Measurements from ENCODE around the gene SLC37A1. TPM values are rescaled to one million over a fixed set of nuclear protein-coding genes. Genes with fewer than 3 reads are reported as not detected.

Gene SLC37A1
- total and polyA plus RNA-seq, 9 of the 15 experiments (the other 6 are each of a cell fraction or from before 2014, with no cell fraction given) = 0.06 to 3.4 (median 0.40) TPM

GRCh38 chr21:42619166-42619565, 105.5 kb downstream of the SLC37A1 start (continued):
- TF ChIP-seq SAFB (IDR thresholded peaks at IDR 0.05; ENCODE audit: borderline replicate concordance, low read depth, low read length) = no peak
- no peak for TF ChIP-seq RBM17 (IDR thresholded peaks at IDR 0.05; ENCODE audit: borderline replicate concordance, low read depth, low read length)
- no peak for TF ChIP-seq CCNT2 (IDR thresholded peaks at IDR 0.05; ENCODE audit: borderline replicate concordance, extremely low read depth, insufficient read length, low read depth, low read length)
- TF ChIP-seq BRCA1 (IDR thresholded peaks at IDR 0.05) = no peak
- no peak for TF ChIP-seq BRCA1 (CRISPR knock-in tag; IDR thresholded peaks at IDR 0.05)

- in situ Hi-C loops (cut with MboI) = no loop called here
- WGBS (ENCODE audit: insufficient coverage, low coverage, missing lambda C conversion rate) = 2% methylated on average over 6 of the region's 6 CpGs
- no peak for FAIRE-seq
Observed at GRCh38 chr21:42619841-42620240, 106.2 kb downstream of the SLC37A1 start.

More at GRCh38 chr21:42619841-42620240, 106.2 kb downstream of the SLC37A1 start:
- no peak for TF ChIP-seq ETV6 (IDR thresholded peaks at IDR 0.05; ENCODE audit: borderline replicate concordance in 1 of 2, low read depth in 2 of 2, low read length in 1 of 2)
- no peak for TF ChIP-seq ETV6 (CRISPR knock-in tag; IDR thresholded peaks at IDR 0.05; ENCODE audit: borderline replicate concordance)
- TF ChIP-seq CBFA2T3 (IDR thresholded peaks at IDR 0.05) = no peak
- TF ChIP-seq RBM39 (optimal IDR thresholded peaks at IDR 0.05; ENCODE audit: low read depth, low read length) = no peak
- no peak for TF ChIP-seq TRIM24 (IDR thresholded peaks at IDR 0.05)
- TF ChIP-seq, protein P1, sequence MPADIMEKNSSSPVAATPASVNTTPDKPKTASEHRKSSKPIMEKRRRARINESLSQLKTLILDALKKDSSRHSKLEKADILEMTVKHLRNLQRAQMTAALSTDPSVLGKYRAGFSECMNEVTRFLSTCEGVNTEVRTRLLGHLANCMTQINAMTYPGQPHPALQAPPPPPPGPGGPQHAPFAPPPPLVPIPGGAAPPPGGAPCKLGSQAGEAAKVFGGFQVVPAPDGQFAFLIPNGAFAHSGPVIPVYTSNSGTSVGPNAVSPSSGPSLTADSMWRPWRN (IDR thresholded peaks at IDR 0.05; ENCODE audit: low read depth) = no peak
- TF ChIP-seq ZNF740 (CRISPR knock-in tag; IDR thresholded peaks at IDR 0.05) = peak; percentile 46; the same call in 1 of the 2 replicates
- no peak for TF ChIP-seq ZNF740 (tag; IDR thresholded peaks at IDR 0.05)
- no peak for TF ChIP-seq ZNF280A (IDR thresholded peaks at IDR 0.05; ENCODE audit: low read depth, partially characterized antibody)
- Histone ChIP-seq H3K36me3 (ENCODE audit: control insufficient read depth, insufficient read depth, low read length) (no peaks in the 10 kb centered on the region), H3K79me2 (ENCODE audit: control insufficient read depth, insufficient read depth, low read length) (no peaks in the 10 kb centered on the region), H3K9me1 (ENCODE audit: control insufficient read depth, insufficient read depth, low read length) (no peaks in the 10 kb centered on the region), H3K4me1 (replicated peaks in 1 of 2; ENCODE audit: control insufficient read depth in 2 of 2, insufficient read depth in 2 of 2, low read length in 2 of 2) (peaks cover 3 to 17% of the 10 kb centered on the region in 2 experiments; a peak in 3 of 5 replicates), H3K9ac (ENCODE audit: insufficient read depth in 1 of 2, low read depth in 2 of 2, low read length in 2 of 2) (no peak overlapping the region), H4K20me1 (replicated peaks; ENCODE audit: control insufficient read depth, insufficient read depth, low read length) (peaks cover 5% of the 10 kb centered on the region; the same call in 1 of the 2 replicates), H3K9me3 (replicated peaks; ENCODE audit: control insufficient read depth, insufficient read depth, low read depth, low read length) (no peaks in the 10 kb centered on the region), H3K27me3 (ENCODE audit: control insufficient read depth in 2 of 2, insufficient read depth in 2 of 2, low read length in 2 of 2) (peaks cover 42 to 75% of the 10 kb centered on the region in 2 experiments), H3K4me2 (ENCODE audit: insufficient read depth, low read length) (no peak overlapping the region), H2AFZ (ENCODE audit: low read depth, low read length) (no peak overlapping the region), H3K4me3 (no peak overlapping the region), H3K27ac (ENCODE audit: extremely low read depth, low read depth, low read length) (no peak overlapping the region)
- ChIA-PET POLR2A (no interaction called here), CTCF (ENCODE audit: low intra/inter-chr PET ratio) (no interaction called here)
- intact Hi-C loops (cut with micrococcal nuclease) = no loop called here
- no TSS peak for BruUV-seq (replicated peaks)
- DNase-seq (ENCODE audit: extremely low read depth in 1 of 4, low spot score in 3 of 4) (no peak), ATAC-seq (no peak)

All from K562 (cell line).